PC-3 (cell line): ENCODE data around the gene TP63. TPM values are rescaled to one million over a fixed set of nuclear protein-coding genes. Genes with fewer than 3 reads are reported as not detected.

ENCODE experiments used
- ATAC-seq: fragments of 200-7000 bp; cut with Tn5 transposase; 2 replicates; pipeline ENCODE4 v1.9.1; 2020; ENCODE audit warnings: mild to moderate bottlenecking, moderate library complexity
- BruUV-seq: library from RNA; stranded (reverse); fragments of 400-500 nt; replicated peaks from 2 replicates; lab custom pipeline; 2021; lab: Mats Ljungman, UMichigan
- CTCF ChIA-PET: fragments of 300-600 bp; sonication (Branson Sonifier 250); formaldehyde crosslinking; loops from one replicate; lab custom pipeline; 2022; ENCODE audit warnings: antibody characterized with exemption; lab: Charles Lee
- POLR2A ChIA-PET: fragments of 300-600 bp; sonication (Branson Sonifier 250); formaldehyde crosslinking; loops from one replicate; lab custom pipeline; 2022; ENCODE audit warnings: antibody characterized with exemption; ENCODE audit not compliant: unreplicated experiment; lab: Charles Lee
- DNase-seq: peaks from one replicate; pipeline ENCODE4 v3.0.0-alpha.2; 2015
- H2AFZ ChIP-seq: fragments of 300-600 bp; sonication (generic); 2 replicates; pipeline ENCODE4 v1.6.0; 2016; ENCODE audit warnings: antibody characterized with exemption, low read length
- H3F3A ChIP-seq: fragments of 300-600 bp; sonication (generic); one replicate; pipeline ENCODE4 v1.6.0; 2017; ENCODE audit warnings: antibody characterized with exemption, low read length, control low read depth, mild to moderate bottlenecking; ENCODE audit not compliant: unreplicated experiment
- H3K27ac ChIP-seq: fragments of 300-600 bp; sonication (generic); 2 replicates; pipeline ENCODE4 v1.5.1; 2016; ENCODE audit warnings: mild to moderate bottlenecking, low read length
- H3K27me3 ChIP-seq: fragments of 300-600 bp; sonication (generic); 2 replicates; pipeline ENCODE4 v1.6.1; 2016; ENCODE audit warnings: low read length, mixed read lengths
- H3K36me3 ChIP-seq: fragments of 300-600 bp; sonication (generic); 2 replicates; pipeline ENCODE4 v1.6.1; 2016; ENCODE audit warnings: low read depth, mixed run types, low read length, mixed read lengths
- H3K4me1 ChIP-seq: fragments of 300-600 bp; sonication (generic); 2 replicates; pipeline ENCODE4 v1.5.1; 2016; ENCODE audit warnings: low read length; ENCODE audit not compliant: insufficient read depth
- H3K4me2 ChIP-seq: fragments of 300-600 bp; sonication (generic); 2 replicates; pipeline ENCODE4 v1.6.0; 2016; ENCODE audit warnings: low read length
- H3K4me3 ChIP-seq: fragments of 300-600 bp; sonication (generic); 2 replicates; pipeline ENCODE4 v1.5.1; 2016; ENCODE audit warnings: mild to moderate bottlenecking, low read length, mixed read lengths
- H3K79me2 ChIP-seq: fragments of 300-600 bp; sonication (generic); 2 replicates; pipeline ENCODE4 v1.6.1; 2017; ENCODE audit warnings: low read length, mixed read lengths
- H3K9ac ChIP-seq: fragments of 300-600 bp; sonication (generic); 2 replicates; pipeline ENCODE4 v1.6.0; 2016; ENCODE audit warnings: mild to moderate bottlenecking, low read length
- H3K9me2 ChIP-seq: fragments of 300-600 bp; sonication (generic); replicated peaks from 2 replicates; pipeline ENCODE4 v1.6.1; 2016; ENCODE audit warnings: mixed run types, low read length, mixed read lengths
- H3K9me3 ChIP-seq: fragments of 300-600 bp; sonication (generic); 2 replicates; pipeline ENCODE4 v1.6.1; 2016; ENCODE audit warnings: low read length, mixed read lengths
- H4K20me1 ChIP-seq: fragments of 300-600 bp; sonication (generic); 2 replicates; pipeline ENCODE4 v1.6.1; 2016; ENCODE audit warnings: low read length, mixed read lengths
- CTCF ChIP-seq: fragments of 300-600 bp; sonication (generic); conservative IDR thresholded peaks from 2 replicates; pipeline ENCODE4 v1.5.1; 2017; ENCODE audit warnings: antibody characterized with exemption, low read depth, mild to moderate bottlenecking, low read length
- EZH2 ChIP-seq: fragments of 300-600 bp; sonication (generic); IDR thresholded peaks from one replicate; pipeline ENCODE4 v1.6.1; 2017; ENCODE audit warnings: antibody characterized with exemption, mild to moderate bottlenecking, low read length; ENCODE audit not compliant: unreplicated experiment
- EZH2phosphoT487 ChIP-seq: fragments of 300-600 bp; sonication (generic); IDR thresholded peaks from 2 replicates; pipeline ENCODE4 v1.6.1; 2018; ENCODE audit warnings: mild to moderate bottlenecking, antibody characterized with exemption, low read length, borderline replicate concordance
- intact Hi-C: fragments of 100-400 bp; cut with micrococcal nuclease; formaldehyde crosslinking; loops from 2 replicates; pipeline ENCODE4 v1.9.0; 2023
- total RNA-seq: library from RNA; depleted of rRNA; stranded (reverse); fragments of >200 nt; gene quantifications from 2 replicates; pipeline ENCODE4 v1.2.3, GENCODE V29; 2014

Gene TP63
- total RNA-seq, 1 experiment from 2014 or later = 0.29 TPM

GRCh38 chr3:189909573-189909972, 278.4 kb downstream of the TP63 start:
- Histone ChIP-seq H3F3A (peaks cover 6% of the 10 kb centered on the region), H3K27me3 (no peaks in the 10 kb centered on the region), H3K4me3 (no peak overlapping the region), H3K4me2 (peak overlapping the region; percentile 73), H3K9me3 (no peaks in the 10 kb centered on the region), H2AFZ (no peak overlapping the region), H3K27ac (peak overlapping the region; percentile 90), H3K36me3 (no peaks in the 10 kb centered on the region), H4K20me1 (no peaks in the 10 kb centered on the region), H3K79me2 (no peaks in the 10 kb centered on the region), H3K4me1 (peaks cover 52% of the 10 kb centered on the region), H3K9me2 (no peaks in the 10 kb centered on the region; the same call in 1 of the 2 replicates), H3K9ac (peak overlapping the region; percentile 63)
- BruUV-seq = no TSS peak
- ChIA-PET CTCF (interaction anchor here (0.6 kb wide), 1 partner anchor 13 kb away, joined by 4 read pairs; no protein-coding TSS in a partner anchor), POLR2A (no interaction called here)
- ATAC-seq (peak; percentile 27), DNase-seq (peak; percentile 92)
- TF ChIP-seq EZH2 = no peak
- TF ChIP-seq CTCF = no peak
- TF ChIP-seq EZH2phosphoT487 = no peak
- intact Hi-C loops = loop anchor here (2.0 to 5.0 kb wide), 3 partner anchors 38 to 89 kb away; no protein-coding TSS in a partner anchor

- H3K9ac ChIP-seq = no peak overlapping the region
- BruUV-seq = no TSS peak
- H3K9me2 ChIP-seq = no peaks in the 10 kb centered on the region; the same call in 1 of the 2 replicates
- peak overlapping the region; percentile 90 for H3K27ac ChIP-seq
- ATAC-seq = peak; percentile 7
- H3K79me2 ChIP-seq = no peaks in the 10 kb centered on the region
- CTCF ChIA-PET = no interaction called here
- H3F3A ChIP-seq = peaks cover 13% of the 10 kb centered on the region
- no peak overlapping the region for H2AFZ ChIP-seq
- H3K27me3 ChIP-seq = no peaks in the 10 kb centered on the region
- no peaks in the 10 kb centered on the region for H4K20me1 ChIP-seq
- intact Hi-C loops = no loop called here
- H3K4me1 ChIP-seq = peaks cover 65% of the 10 kb centered on the region
- POLR2A ChIA-PET = no interaction called here
- no peaks in the 10 kb centered on the region for H3K36me3 ChIP-seq
- no peaks in the 10 kb centered on the region for H3K9me3 ChIP-seq
- H3K4me3 ChIP-seq = no peak overlapping the region
- peak; percentile 72 for DNase-seq
- TF ChIP-seq EZH2 = no peak
- no peak for TF ChIP-seq CTCF
- TF ChIP-seq EZH2phosphoT487 = no peak
- H3K4me2 ChIP-seq = peak overlapping the region; percentile 5; the same call in 1 of the 2 replicates
Observed at GRCh38 chr3:189911001-189911400, 279.8 kb downstream of the TP63 start.

- H3K27me3 ChIP-seq = no peaks in the 10 kb centered on the region
- peak overlapping the region; percentile 52 for H3K4me2 ChIP-seq
- peak; percentile 89 for ATAC-seq
- H4K20me1 ChIP-seq = no peaks in the 10 kb centered on the region
- H2AFZ ChIP-seq = no peak overlapping the region
- DNase-seq = peak; percentile 94
- ChIA-PET POLR2A (no interaction called here), CTCF (no interaction called here)
- 0 out of 2 replicates have a peak overlapping the region, but pooled peaks have one; percentile 0 for H3K9ac ChIP-seq
- peak overlapping the region; percentile 74 for H3K27ac ChIP-seq
- H3K9me2 ChIP-seq = no peaks in the 10 kb centered on the region; the same call in 1 of the 2 replicates
- no TSS peak for BruUV-seq
- no peaks in the 10 kb centered on the region for H3K36me3 ChIP-seq
- H3K79me2 ChIP-seq = no peaks in the 10 kb centered on the region
- H3K4me1 ChIP-seq = peaks cover 57% of the 10 kb centered on the region
- no peaks in the 10 kb centered on the region for H3K9me3 ChIP-seq
- peaks cover 11% of the 10 kb centered on the region for H3F3A ChIP-seq
- TF ChIP-seq EZH2 (no peak), CTCF (no peak), EZH2phosphoT487 (no peak)
- no peak overlapping the region for H3K4me3 ChIP-seq
- intact Hi-C loops = loop anchor here (1.0 kb wide), 2 partner anchors 23 to 199 kb away; no protein-coding TSS in a partner anchor
Observed at GRCh38 chr3:189914799-189915198, 283.6 kb downstream of the TP63 start.
